B cell (primary cell): ENCODE data around the gene ATP5F1E. TPM values are rescaled to one million over a fixed set of nuclear protein-coding genes. Genes with fewer than 3 reads are reported as not detected.

ENCODE experiments used
- ATAC-seq: fragments of 200-7000 bp; cut with Tn5 transposase; one replicate; pipeline ENCODE4 v1.10.0; 2021; ENCODE audit warnings: low read depth, mild to moderate bottlenecking, moderate number of reproducible peaks, moderate library complexity
- CTCF ChIA-PET: fragments of 350-600 bp; sonication (Branson Sonifier 250); formaldehyde crosslinking; loops from one replicate; lab custom pipeline; 2021; ENCODE audit warnings: antibody characterized with exemption, inconsistent platforms; lab: Charles Lee
- POLR2A ChIA-PET: fragments of 350-600 bp; sonication (Branson Sonifier 250); formaldehyde crosslinking; loops from one replicate; lab custom pipeline; 2021; ENCODE audit warnings: antibody characterized with exemption; lab: Charles Lee
- DNase-seq: peaks from one replicate; pipeline ENCODE4 v3.0.0; 2013
- H2AFZ ChIP-seq: 2 replicates; pipeline ENCODE4 v1.6.1; 2012; ENCODE audit warnings: mild to moderate bottlenecking, low read depth, low read length; ENCODE audit not compliant: insufficient read depth, poor library complexity, severe bottlenecking
- H3K27ac ChIP-seq, 2 donors: 1 replicate in 1 of 2; 2 replicates in 1 of 2; pipeline ENCODE4 v1.5.1; 2012 to 2013; ENCODE audit warnings: low read length in 2 of 2, mild to moderate bottlenecking in 2 of 2, moderate library complexity in 1 of 2
- H3K27me3 ChIP-seq, 4 experiments: fragments of 200-600 bp in 1 of 4; sonication (generic) in 1 of 4; replicated peaks in 1 of 4; 1 replicate in 2 of 4; 2 replicates in 2 of 4; pipeline versions ENCODE4 v1.6.1 to v1.7.0; 2013 to 2016; ENCODE audit warnings: low read length in 3 of 4, mild to moderate bottlenecking in 2 of 4, mixed read lengths in 1 of 4, moderate library complexity in 1 of 4; ENCODE audit not compliant: insufficient read depth in 4 of 4, control insufficient read depth in 3 of 4; ENCODE audit errors: control extremely low read depth in 1 of 4
- H3K36me3 ChIP-seq, 2 experiments: replicated peaks in 1 of 2; 1 replicate in 1 of 2; 2 replicates in 1 of 2; pipeline versions ENCODE4 v1.6.1 to v1.7.1; 2013; ENCODE audit warnings: low read length in 1 of 2; ENCODE audit not compliant: insufficient read depth in 2 of 2, control insufficient read depth in 1 of 2; ENCODE audit errors: control extremely low read depth in 1 of 2, extremely low read depth in 1 of 2
- H3K4me1 ChIP-seq, 2 donors: fragments of 200-600 bp in 1 of 2; sonication (generic) in 1 of 2; 1 replicate in 1 of 2; 2 replicates in 1 of 2; pipeline versions ENCODE4 v1.5.1 to v1.6.1; 2013 to 2017; ENCODE audit warnings: low read length in 2 of 2; ENCODE audit not compliant: control insufficient read depth in 2 of 2, insufficient read depth in 2 of 2
- H3K4me2 ChIP-seq: replicated peaks from 2 replicates; pipeline ENCODE3; 2012; ENCODE audit warnings: mild to moderate bottlenecking, low read depth, low read length; ENCODE audit not compliant: poor library complexity, severe bottlenecking
- H3K4me3 ChIP-seq, 5 experiments: fragments of 200-600 bp in 1 of 5; sonication (generic) in 1 of 5; 1 replicate in 3 of 5; 2 replicates in 2 of 5; pipeline versions ENCODE4 v1.5.1 to v1.7.0; 2011 to 2016; ENCODE audit warnings: low read length in 4 of 5, mild to moderate bottlenecking in 4 of 5, low read depth in 2 of 5, control low read depth in 1 of 5, moderate library complexity in 1 of 5; ENCODE audit not compliant: insufficient read depth in 1 of 5; ENCODE audit errors: control extremely low read depth in 1 of 5, extremely low read depth in 1 of 5
- H3K79me2 ChIP-seq: fragments of 200-600 bp; sonication (generic); one replicate; pipeline ENCODE4 v1.6.0; 2016; ENCODE audit warnings: low read length; ENCODE audit not compliant: control insufficient read depth, insufficient read depth
- H3K9ac ChIP-seq: fragments of 200-600 bp; sonication (generic); 2 replicates; pipeline ENCODE4 v1.6.1; 2017; ENCODE audit warnings: mild to moderate bottlenecking, low read length, moderate library complexity
- H3K9me3 ChIP-seq, 3 donors: one replicate each; pipeline versions ENCODE4 v1.6.1 to v1.7.1; 2013; ENCODE audit warnings: low read length in 2 of 3; ENCODE audit not compliant: control insufficient read depth in 2 of 3, insufficient read depth in 1 of 3; ENCODE audit errors: control extremely low read depth in 1 of 3
- H4K20me1 ChIP-seq: 2 replicates; pipeline ENCODE4 v1.6.0; 2012; ENCODE audit warnings: mild to moderate bottlenecking, low read length; ENCODE audit not compliant: insufficient read depth, control insufficient read depth, poor library complexity, severe bottlenecking
- H3K27ac Mint-ChIP-seq: one replicate; pipeline ENCODE4 v1.8.0; 2021; ENCODE audit warnings: mixed read lengths
- H3K27me3 Mint-ChIP-seq: one replicate; pipeline ENCODE4 v1.8.0; 2021; ENCODE audit warnings: mixed read lengths
- H3K4me1 Mint-ChIP-seq: one replicate; pipeline ENCODE4 v1.8.0; 2021; ENCODE audit warnings: mixed read lengths
- H3K4me3 Mint-ChIP-seq: one replicate; pipeline ENCODE4 v1.8.0; 2021; ENCODE audit warnings: mixed read lengths
- H3K9me3 Mint-ChIP-seq: one replicate; pipeline ENCODE4 v1.8.0; 2022; ENCODE audit warnings: mixed read lengths; ENCODE audit not compliant: insufficient read depth
- CTCF ChIP-seq: fragments of 200-600 bp; IDR thresholded peaks from one replicate; pipeline ENCODE4 v1.8.0; 2022; ENCODE audit warnings: antibody characterized with exemption, mild to moderate bottlenecking
- EZH2 ChIP-seq: IDR thresholded peaks from 2 replicates; pipeline ENCODE4 v1.6.1; 2012; ENCODE audit warnings: borderline replicate concordance, low read depth, mild to moderate bottlenecking, moderate library complexity, low read length; ENCODE audit not compliant: insufficient read depth, poor library complexity, severe bottlenecking
- WGBS: methylation state at CpG from one replicate; pipeline ENCODE4 v1.1.5; 2013; ENCODE audit warnings: missing lambda C conversion rate; ENCODE audit not compliant: insufficient coverage; 5-methylcytosine and 5-hydroxymethylcytosine counted together
- intact Hi-C: fragments of 100-400 bp; cut with micrococcal nuclease; formaldehyde crosslinking; loops from one replicate; pipeline ENCODE4 v1.10.0; 2022
- polyA plus RNA-seq: library from polyadenylated mRNA; depleted of rRNA; stranded (reverse); fragments of >200 nt; gene quantifications from 2 replicates; pipeline ENCODE4 v1.2.3, GENCODE V29; 2012
- total RNA-seq, 2 donors: library from RNA; stranded (reverse); fragments of 120-200 nt in 1 of 2; gene quantifications; 1 replicate in 1 of 2; 2 replicates in 1 of 2; pipeline versions ENCODE4 v1.2.3 to v1.2.4, GENCODE V29; 2013 to 2022

The ATP5F1E gene
- total and polyA plus RNA-seq, 2 donors (not counting 1 experiment from before 2014, with no cell fraction given), result 22.2 to 55.0 TPM

GRCh38 chr20:59015411-59015810 lies 16.7 kb downstream of the ATP5F1E start:
- ATAC-seq (no peak), DNase-seq (no peak)
- no peak overlapping the region for H3K4me3 Mint-ChIP-seq
- Histone ChIP-seq H3K79me2 (peaks cover 37% of the 10 kb centered on the region), H3K4me1 (peaks cover 20 to 26% of the 10 kb centered on the region in 2 donors), H3K4me2 (no peak overlapping the region), H3K36me3 (no peaks in the 10 kb centered on the region), H3K27me3 (no peaks in the 10 kb centered on the region), H3K4me3 (no peak overlapping the region), H2AFZ (no peak overlapping the region), H3K27ac (no peak overlapping the region), H3K9ac (no peak overlapping the region), H4K20me1 (no peaks in the 10 kb centered on the region), H3K9me3 (no peaks in the 10 kb centered on the region)
- ChIA-PET POLR2A (interaction anchor here (1.5 to 1.7 kb wide), 2 partner anchors 10 to 17 kb away, joined by 6 to 8 read pairs; partner anchors contain the start of gene ATP5F1E), CTCF (no interaction called here)
- no peaks in the 10 kb centered on the region for H3K27me3 Mint-ChIP-seq
- 96% methylated on average over 13 of the region's 16 CpGs for WGBS
- TF ChIP-seq CTCF, result no peak
- no peak for TF ChIP-seq EZH2
- no peaks in the 10 kb centered on the region for H3K9me3 Mint-ChIP-seq
- H3K4me1 Mint-ChIP-seq, result peaks cover 47% of the 10 kb centered on the region
- H3K27ac Mint-ChIP-seq, result peak overlapping the region; percentile 37
- intact Hi-C loops, result no loop called here

GRCh38 chr20:59014680-59015389 lies 17.3 kb downstream of the ATP5F1E start:
- H4K20me1 ChIP-seq, result no peaks in the 10 kb centered on the region
- H3K27me3 ChIP-seq, result no peaks in the 10 kb centered on the region
- WGBS, result 77% methylated on average over 17 of the region's 17 CpGs
- no peaks in the 10 kb centered on the region for H3K36me3 ChIP-seq
- ChIA-PET CTCF (no interaction called here), POLR2A (interaction anchor here (1.7 kb wide), 1 partner anchor 17 kb away, joined by 6 read pairs; the partner anchor contains the start of gene ATP5F1E)
- Mint-ChIP-seq H3K4me1 (peaks cover 53% of the 10 kb centered on the region), H3K27me3 (no peaks in the 10 kb centered on the region), H3K4me3 (no peak overlapping the region), H3K9me3 (no peaks in the 10 kb centered on the region), H3K27ac (peak overlapping the region; percentile 37)
- H3K9me3 ChIP-seq, result no peaks in the 10 kb centered on the region
- H3K4me1 ChIP-seq, result peaks cover 23 to 27% of the 10 kb centered on the region in 2 donors
- no peak overlapping the region for H3K4me3 ChIP-seq
- peaks cover 37% of the 10 kb centered on the region for H3K79me2 ChIP-seq
- no peak overlapping the region for H2AFZ ChIP-seq
- ATAC-seq (no peak), DNase-seq (no peak)
- no peak overlapping the region for H3K9ac ChIP-seq
- intact Hi-C loops, result no loop called here
- H3K27ac ChIP-seq, result no peak overlapping the region
- H3K4me2 ChIP-seq, result no peak overlapping the region
- TF ChIP-seq EZH2, result no peak
- no peak for TF ChIP-seq CTCF
